GM18520 (cell line): Measurements from ENCODE around the gene ZNF292.
A peak's percentile ranks its signal among the peaks of the same experiment; 100 is the strongest.
"Not testable (repeated sequence)": the region's sequence is repeated elsewhere in the genome, so short reads cannot be mapped to it uniquely, and the experiment has no call there.

Source experiments
- ATAC-seq: cut with Tn5 transposase; IDR thresholded peaks from one replicate; pipeline ENCODE4 v1.9.1; 2021; ENCODE audit not compliant: unreplicated experiment

The ZNF292 gene

DNA sequence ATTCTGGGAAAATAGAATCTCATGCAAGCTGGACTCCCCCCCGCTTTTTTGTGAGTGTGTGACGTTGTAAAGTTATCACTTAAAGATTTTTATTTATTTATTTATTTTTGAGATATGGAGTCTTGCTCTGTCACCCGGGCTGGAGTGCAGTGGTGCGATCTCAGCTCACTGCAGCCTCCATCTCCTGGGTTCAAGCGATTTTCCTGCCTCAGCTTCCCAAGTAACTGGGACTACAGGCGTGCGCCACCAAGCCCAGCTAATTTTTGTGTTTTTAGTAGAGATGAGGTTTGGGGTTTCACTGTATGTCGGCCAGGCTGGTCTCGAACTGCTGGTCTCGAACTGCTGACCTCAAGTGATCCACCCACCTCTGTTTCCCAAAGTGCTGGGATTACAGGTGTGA is 2.2 kb downstream of the ZNF292 start:
- ATAC-seq: not testable (repeated sequence)

DNA sequence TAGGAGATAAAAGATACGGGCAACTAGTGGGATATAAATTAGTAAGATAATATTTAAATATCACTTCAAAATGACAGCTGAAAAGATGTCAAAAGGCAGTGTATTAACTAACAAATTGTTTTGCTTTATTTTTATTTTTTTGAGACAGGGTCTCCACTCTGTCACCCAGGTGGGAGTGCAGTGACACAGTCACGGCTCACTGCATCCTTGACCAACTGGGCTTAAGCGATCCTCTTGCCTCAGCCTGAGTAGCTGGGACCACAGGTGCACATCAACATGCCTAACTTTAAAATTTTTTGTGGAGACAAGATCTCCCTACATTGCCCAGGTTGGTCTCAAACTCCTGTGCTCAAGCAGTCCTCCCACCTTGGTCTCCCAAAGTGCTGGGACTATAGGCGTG is 5.9 kb downstream of the ZNF292 start:
- ATAC-seq: no peak

DNA sequence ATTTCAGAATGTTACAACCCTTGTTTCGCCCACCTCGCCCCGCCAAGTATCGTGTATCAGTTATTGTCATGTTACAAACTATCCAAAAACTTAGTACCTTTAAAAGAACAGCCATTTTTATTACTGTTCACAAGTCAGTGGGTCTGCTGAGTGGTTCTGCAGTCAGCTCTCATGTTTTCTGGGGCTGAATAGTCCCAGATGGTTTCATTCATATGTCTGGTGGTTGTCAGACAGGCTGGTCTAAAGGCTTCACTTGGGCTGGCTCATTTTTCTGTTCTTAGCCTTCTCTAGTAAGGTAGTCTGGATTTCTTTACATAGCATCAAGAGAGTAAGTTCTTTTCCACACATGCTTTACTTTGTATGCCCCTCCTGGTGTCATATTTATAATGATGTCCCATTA is 8.6 kb downstream of the ZNF292 start:
- no peak for ATAC-seq

DNA sequence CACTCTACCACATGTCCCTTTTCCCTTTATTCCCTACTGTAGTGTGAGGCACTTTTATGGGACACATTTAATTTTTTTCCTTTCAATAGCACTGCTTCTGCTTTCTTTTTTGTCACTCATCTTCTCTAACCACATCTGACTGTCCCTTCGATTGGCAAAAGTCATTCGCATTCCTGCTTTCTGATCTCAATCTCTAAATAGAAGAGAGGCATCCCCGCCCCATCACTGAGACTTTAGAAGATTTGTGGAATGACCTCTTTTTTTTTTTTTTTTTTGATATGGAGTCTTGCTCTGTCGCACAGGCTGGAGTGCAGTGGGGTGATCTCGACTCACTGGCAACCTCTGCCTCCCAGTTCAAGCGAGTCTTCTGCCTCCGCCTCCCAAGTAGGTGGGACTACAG is 9.1 kb downstream of the ZNF292 start:
- ATAC-seq: no peak

DNA sequence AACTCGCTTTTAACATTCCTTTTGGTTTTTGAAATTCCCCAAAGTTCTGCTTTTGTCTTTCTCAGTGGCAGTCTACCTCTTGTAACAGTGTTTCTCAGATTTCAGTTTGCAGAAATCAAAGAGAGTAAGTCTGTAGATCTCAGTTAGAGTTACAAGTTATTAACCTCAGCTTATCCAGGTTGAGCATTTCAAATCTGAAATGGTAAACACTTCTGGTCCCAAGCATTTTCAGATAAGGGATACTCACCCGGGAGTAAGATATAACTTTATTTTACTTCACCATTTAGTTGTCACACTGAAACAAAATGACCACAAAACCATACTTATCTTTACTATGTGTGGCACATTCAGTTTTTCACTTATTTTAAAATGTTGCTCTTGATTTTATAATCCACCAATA is 9.8 kb downstream of the ZNF292 start:
- no peak for ATAC-seq

DNA sequence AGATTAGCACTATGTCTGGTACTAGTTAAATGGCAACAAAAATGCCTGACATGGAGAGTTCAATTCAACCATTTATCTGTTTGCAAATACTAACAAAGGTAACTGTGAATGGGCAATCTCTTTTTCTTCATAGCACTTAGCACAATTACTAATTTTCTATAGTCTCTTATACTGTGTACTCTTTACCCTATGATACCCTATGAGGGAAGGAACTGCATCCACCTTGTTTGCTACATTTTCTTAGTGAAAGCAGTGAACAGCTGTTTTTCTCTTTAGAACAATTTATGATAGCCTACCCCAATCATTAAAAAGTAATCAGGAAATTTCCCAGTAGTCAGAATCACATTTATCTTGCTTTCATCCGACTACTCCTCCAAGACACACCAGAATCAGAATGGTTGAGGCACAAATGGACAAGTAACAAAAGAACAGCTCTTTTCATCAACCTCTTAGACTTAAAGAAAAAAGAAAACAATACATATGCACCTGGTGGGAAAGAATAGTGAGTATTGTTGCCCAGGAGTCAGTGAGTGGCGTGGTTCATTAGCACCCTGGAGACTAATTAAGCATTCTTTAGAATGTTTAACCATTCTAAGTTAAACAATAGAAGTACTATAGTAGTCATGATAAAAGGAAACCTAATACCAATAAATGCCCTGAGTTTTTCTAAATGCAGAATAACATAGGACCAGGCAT is 16.7 kb downstream of the ZNF292 start:
- no peak for ATAC-seq

DNA sequence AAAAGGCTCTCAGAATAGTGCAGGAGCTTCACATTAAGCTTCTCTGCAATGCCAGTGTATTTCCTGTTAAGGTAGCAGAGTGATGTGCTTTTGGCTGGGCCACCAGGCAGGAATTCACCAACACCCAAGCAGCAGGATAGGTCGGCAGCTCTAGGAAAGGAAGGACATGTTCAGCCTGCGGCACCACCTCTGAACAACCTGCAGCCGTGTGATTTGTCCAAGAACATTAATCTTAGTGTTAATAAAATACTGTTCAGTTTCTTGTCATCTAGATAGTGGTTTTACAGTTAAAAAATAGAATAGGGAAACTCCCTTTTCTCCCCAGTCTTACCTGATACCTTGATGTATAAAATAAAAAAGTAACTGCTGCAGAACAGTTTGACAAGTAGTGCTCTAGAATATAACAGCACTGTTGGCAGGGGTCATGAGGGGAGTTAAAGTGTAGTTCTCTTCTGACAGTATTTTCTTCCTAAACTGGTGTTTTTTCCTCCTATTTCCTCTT is 18.8 kb downstream of the ZNF292 start:
- no peak for ATAC-seq

DNA sequence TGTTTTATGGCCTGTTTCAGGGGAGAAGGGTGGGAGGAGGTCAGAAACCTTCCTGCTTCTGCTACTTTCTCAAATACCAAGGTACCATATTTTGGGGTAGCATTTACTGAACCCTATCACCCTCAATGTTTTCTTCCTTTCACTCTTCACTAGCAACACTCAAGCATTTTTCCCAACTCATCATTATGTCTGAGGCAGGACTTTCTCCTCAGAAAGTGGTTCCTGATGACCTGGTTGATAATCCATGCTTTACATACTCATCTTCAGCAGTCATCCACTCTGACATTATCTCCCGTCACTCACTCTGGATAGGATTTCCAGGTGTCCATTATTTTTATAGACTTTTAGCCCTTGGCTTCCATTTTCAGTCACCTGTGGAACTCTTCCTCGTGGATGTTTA is 21.1 kb downstream of the ZNF292 start:
- no peak for ATAC-seq

DNA sequence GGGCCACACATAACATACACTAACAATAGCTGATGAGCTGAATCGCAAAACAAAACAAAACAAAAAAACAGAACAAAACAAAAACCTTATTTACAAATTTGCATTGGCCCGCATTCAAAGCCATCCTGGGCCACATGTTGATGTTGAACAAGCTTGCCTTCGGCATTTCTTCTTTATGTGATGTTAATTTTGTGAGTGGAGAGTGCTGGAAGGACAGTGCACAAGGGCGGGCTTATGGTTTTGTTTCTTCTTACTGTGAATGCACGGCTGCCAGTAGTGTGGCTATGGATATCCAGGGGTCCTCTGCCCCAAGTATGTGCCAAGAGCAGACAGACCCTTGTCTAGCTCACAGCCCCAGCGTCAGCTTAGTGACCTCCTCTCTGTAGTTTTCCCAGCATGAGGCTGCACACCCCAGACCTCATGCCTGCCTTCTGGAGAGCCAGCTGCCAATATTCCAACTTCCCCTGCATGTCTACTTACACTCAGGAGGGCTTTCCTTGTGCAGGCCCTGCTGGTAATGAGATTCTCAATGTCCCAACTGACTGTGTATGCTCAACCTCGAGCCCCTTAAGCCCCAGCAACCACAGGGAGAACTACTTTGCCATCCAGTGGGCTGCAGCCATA is 24.9 kb downstream of the ZNF292 start:
- no peak for ATAC-seq

DNA sequence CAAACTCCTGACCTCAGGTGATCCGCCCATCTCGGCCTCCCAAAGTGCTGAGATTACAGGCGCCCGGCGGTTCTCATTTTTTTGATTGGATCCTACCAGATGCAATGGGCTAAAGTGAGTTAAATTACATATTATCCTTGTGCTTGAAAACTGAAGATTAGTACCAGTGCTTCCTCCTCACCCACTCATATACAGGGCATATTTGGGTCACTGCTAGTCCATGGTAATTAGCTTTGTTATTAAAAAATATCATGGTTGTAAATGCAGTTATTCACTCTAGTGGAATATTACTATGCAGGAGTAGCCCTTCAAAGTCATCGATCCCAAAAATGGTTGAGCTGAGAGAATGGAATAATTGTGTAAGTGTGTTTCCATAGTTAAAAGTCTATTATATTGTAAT is 26.5 kb downstream of the ZNF292 start:
- no peak for ATAC-seq

DNA sequence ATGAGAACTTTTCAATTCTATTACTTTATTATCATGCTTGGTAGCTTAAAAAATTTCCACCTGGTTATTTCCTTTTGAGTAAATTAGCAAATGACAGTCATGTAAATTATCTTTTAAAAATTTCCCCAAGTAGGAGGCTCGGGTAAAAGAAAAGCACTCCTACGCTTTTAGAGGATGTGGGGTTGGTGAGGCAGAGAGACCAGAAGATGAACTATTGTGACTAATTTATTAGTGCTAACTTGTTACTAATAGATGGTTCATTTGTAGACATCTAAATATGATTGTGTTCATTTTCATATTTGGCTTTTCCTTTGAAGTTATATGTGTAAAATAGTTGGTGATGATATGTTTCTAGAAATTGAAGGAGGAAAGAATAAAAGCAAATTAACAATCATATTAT is 27.0 kb downstream of the ZNF292 start:
- ATAC-seq: peak; percentile 64

DNA sequence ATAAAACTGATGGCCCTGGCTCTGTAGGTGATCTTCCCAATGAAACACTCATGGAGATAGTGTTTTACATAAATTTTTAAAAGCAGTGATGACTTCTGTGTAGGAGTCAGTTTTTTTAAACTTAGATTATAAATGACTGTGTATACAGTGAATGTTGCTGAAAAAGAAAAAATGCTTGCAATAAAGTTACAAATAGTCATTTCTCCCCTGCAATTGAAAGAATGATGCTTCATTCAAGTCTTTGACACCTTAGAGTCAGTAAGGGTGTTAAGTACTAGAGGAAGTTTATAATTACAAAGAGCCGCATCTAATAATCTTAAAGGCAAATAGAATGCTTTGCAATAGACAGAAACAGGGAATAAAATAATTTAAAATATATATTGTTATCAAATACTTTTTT is 27.6 kb downstream of the ZNF292 start:
- peak; percentile 54 for ATAC-seq

DNA sequence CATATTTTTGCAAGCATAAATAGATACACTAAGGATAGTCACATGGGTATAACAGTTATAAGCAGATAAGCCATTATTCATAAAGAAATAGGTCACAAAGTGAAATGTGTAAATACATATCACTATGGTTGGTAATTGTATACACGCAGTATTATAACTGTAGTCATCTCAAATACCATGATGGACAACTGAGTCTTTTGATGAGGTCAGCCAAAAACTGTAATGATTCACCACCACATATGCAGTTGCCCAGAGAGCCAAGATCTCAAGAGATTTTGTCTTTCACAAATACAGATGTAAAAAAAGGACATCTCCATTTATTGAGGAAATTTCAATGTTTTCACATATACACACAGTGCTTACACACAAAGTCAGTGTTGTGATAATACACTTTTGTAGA is 28.3 kb downstream of the ZNF292 start:
- ATAC-seq: peak; percentile 24

DNA sequence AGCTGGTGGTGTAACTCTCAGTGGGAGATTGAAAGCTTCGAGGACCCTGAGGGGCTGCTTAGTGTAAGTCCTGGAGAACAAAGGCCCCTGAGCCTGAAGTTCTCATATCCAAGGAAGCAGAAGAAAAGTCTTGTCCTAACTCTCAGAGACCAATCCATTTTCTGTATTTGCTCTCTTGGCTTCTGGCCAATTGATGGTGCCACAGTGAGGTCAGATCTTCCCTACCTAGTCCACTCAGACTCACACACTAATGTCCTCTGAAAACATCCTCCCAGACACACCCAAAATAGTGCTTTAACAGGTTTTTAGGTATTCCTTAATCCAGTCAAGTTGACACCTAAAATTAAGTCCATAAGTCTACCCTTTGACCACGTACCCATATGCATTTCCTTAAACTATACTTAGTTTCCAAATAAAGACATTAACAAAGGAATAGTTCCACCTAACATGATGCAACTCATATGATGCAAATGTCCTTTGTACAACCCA is 29.4 kb downstream of the ZNF292 start:
- ATAC-seq: no peak

DNA sequence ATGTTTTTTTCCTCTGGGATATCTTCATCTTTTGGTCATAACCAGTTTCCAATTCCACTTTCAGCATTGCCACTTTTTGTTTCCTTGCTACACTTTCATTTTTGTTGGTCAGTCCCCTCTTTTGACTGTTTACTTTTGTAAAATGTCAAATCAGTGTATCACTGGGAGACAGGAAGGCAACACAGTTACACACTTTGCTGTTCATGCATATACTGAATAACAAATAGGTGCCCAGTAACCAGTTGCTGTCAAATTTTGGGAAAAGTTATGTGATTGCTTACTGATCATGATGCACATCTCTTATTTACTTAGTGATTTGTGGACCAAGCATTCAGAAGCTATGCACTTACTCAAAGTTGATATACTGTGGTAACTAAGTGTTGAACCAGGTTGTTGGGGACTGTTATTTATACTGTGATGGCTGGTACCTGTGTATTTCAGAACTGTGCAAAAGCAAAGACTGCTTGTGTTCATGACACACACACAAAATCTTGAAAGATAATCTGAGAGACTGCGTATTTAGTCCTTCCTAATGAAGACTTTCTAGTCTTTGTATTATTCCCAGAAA is 41.0 kb downstream of the ZNF292 start:
- no peak for ATAC-seq

DNA sequence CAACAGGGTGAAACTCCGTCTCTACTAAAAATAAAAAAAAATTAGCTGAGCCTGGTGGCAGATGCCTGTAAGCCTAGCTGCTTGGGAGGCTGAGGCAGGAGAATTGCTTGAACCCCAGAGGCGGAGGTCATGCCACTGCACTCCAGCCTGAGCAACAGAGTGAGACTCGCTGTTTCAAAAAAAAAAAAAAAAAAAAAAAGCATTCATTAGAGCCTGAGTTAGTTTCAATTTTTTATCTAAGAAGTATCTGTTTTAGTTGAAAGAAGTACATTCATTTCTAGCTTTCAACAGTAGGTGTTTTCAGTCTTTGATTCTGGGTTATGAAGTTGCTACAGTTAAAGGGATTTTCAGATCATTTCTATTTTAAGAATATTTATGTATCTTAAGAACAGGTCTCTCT is 42.2 kb downstream of the ZNF292 start:
- peak; percentile 76 for ATAC-seq

DNA sequence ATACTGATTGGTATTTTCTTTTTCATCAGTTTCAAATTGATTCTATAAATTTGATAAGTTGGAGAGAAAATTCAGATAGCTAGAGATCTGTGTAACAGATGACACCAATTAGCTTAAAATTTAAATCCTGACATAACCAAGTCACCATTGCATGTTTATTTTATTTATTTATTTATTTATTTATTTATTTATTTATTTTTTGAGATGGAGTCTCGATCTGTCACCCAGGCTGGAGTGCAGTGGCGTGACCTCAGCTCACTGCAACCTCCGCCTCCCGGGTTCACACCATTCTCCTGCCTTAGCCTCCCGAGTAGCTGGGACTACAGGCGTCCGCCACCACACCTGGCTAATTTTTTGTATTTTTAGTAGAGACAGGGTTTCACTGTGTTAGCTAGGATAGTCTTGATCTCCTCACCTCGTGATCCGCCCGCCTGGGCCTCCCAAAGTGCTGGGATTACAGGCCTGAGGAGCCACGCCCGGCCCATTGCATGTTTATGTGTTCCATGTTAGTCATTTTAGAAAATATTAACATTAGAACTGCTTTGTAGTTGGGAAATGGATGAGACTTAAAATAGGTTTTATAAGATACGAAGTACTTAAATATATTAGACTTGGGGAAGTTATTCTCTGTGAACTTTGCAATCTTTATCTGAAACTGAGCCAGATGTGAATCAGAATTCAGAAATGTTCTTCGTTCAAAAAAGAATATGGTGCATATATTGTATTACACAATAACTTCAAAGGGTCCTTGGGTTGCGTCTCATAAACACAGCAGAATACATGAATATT is 42.9 kb downstream of the ZNF292 start:
- ATAC-seq: not testable (repeated sequence)

DNA sequence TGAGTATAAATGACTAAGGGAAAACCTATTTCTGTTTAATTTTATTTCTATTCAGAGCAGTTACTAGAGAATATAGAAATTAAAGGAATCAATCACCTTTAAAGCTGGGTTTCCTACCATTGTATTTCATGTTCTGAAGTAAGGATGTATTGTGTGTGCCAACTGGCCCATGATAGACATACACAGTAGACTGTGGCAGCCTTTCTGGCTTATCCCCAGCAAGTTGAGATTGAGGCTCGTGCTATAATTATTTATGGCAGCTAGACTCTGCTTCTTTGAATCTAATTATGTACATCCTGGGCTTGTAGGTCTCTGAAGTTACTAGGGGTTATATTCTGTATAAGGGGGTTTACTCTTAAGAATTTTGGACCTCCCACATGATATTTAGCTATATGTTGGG is 44.4 kb downstream of the ZNF292 start:
- ATAC-seq: no peak

DNA sequence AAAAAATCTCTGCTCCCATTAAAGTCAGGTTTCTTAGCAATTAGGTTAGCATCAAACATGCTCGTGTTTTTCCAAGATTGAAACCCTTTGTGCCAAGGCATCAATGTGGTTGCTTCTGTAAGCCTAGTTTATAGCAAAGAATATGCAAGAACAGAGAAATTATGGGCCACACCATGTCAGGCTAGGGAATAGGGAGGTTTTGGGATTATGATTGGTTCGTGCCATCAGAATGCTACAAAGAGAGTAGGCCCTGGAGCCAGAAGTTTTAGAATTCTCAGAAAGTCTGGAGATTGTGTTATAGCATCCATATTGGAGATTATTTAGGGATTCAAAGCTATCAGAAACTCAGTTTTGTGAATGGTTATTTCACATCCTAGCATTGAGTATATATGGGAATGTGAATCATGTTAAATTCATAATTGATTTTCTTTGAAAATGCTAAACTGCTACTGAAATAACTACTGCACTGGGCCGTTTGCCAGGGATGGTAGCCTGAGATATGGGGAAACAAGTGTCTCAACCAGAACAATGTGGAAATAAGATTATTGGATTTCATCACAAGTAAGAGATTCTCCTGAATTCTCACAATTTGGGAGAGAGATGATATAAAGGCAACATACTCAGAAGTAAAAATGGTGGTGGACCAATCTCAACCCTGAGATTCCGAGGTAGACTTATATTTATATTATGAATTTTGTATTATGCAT is 45.3 kb downstream of the ZNF292 start:
- ATAC-seq: no peak

DNA sequence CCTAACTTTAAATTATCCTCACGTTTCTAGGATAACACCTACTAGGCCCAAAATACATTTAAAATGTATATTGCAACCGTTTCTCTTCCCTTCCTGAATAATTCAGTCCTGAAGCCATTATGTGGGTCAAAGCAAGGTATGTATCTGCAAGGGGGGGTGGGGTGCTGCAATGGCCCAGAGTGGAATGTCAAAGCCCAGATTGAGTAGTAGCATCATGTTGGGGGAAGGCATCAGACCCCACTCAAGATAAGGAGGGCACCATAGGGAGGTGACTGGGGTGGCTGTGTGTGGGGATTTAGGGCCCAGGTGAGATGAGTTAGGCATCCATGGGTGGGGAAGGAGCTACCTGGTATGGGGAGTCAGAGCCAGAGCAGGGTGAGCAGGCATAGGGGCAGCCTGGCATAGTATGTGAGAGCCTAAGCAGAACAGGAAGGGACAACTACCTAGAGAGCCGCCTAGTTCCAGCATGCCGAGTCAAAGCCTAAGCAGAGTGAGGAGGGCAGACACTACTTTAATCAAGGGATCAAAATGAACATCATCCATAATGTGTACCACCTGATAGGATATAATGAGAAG is 48.2 kb downstream of the ZNF292 start:
- ATAC-seq: no peak

DNA sequence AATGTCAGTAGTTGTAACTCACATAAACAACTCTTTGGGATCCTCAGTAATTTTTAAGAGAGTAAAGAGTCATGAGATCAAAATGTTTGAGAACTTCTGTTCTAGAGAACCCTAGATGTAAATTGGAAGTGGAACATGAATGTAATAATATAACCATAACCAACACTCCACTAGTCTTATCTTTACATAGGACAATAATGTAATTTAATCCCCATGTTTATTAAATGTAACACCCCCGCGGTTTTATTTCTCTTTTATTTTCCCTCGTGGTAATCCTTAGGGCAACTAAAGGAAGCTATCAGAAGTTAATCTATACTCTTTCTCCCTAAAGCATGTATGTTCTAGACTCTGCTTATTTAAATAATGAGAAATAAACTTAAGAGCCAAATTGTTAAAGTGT is 54.4 kb downstream of the ZNF292 start:
- no peak for ATAC-seq
